GM06990 (cell line): ENCODE data around the gene GOLT1A.
A peak's percentile ranks its signal among the peaks of the same experiment; 100 is the strongest.

ENCODE experiments used
- DNase-seq: peaks from one replicate; pipeline ENCODE4 v3.0.0-alpha.2; 2011; ENCODE audit not compliant: insufficient read length; ENCODE audit errors: extremely low read depth
- H3K27me3 ChIP-seq: replicated peaks from 2 replicates; pipeline ENCODE4 v1.6.0; 2011; ENCODE audit warnings: low read length; ENCODE audit not compliant: control insufficient read depth, insufficient read depth
- H3K36me3 ChIP-seq: 2 replicates; pipeline ENCODE4 v1.5.1; 2011; ENCODE audit warnings: low read length; ENCODE audit not compliant: control insufficient read depth, insufficient read depth
- H3K4me3 ChIP-seq: replicated peaks from 2 replicates; pipeline ENCODE4 v1.5.1; 2011; ENCODE audit warnings: low read depth, mild to moderate bottlenecking, control low read depth, low read length
- CTCF ChIP-seq: IDR thresholded peaks from 2 replicates; pipeline ENCODE4 v1.5.1; 2011; ENCODE audit warnings: low read length, control low read depth, mild to moderate bottlenecking, inconsistent platforms; ENCODE audit not compliant: insufficient read depth, poor library complexity, severe bottlenecking

Gene GOLT1A

GRCh38 chr1:204167730-204168129, 46.1 kb downstream of the GOLT1A start:
- DNase-seq: no peak
- TF ChIP-seq CTCF: no peak

GRCh38 chr1:204166219-204166618, 47.6 kb downstream of the GOLT1A start, which contains the start of gene REN:
Gene REN, minus strand, starts transcription at chr1:204166337. Its CDS starts 44 bp downstream, at chr1:204166293.
- no peak for TF ChIP-seq CTCF
- Histone ChIP-seq H3K4me3 (no peak within 1 kb of the TSS), H3K27me3 (no peaks in the 10 kb centered on the region; the same call in none of the 2 replicates), H3K36me3 (no peaks in the 10 kb centered on the region)
- DNase-seq: no peak

More at GRCh38 chr1:204167730-204168129, 46.1 kb downstream of the GOLT1A start:
- no peak overlapping the region for H3K4me3 ChIP-seq
- no peaks in the 10 kb centered on the region for H3K36me3 ChIP-seq
- no peaks in the 10 kb centered on the region; the same call in 1 of the 2 replicates for H3K27me3 ChIP-seq

- peak; percentile 51 for DNase-seq
- no peaks in the 10 kb centered on the region for H3K36me3 ChIP-seq
- H3K4me3 ChIP-seq: no peak overlapping the region
- no peaks in the 10 kb centered on the region; the same call in none of the 2 replicates for H3K27me3 ChIP-seq
- peak; percentile 99 for TF ChIP-seq CTCF
Observed at GRCh38 chr1:204162494-204163074, 51.2 kb downstream of the GOLT1A start.

- DNase-seq: no peak
- TF ChIP-seq CTCF: no peak
- Histone ChIP-seq H3K27me3 (no peaks in the 10 kb centered on the region; the same call in none of the 2 replicates), H3K36me3 (no peaks in the 10 kb centered on the region), H3K4me3 (no peak overlapping the region)
Observed at GRCh38 chr1:204161609-204162493, 51.9 kb downstream of the GOLT1A start.

GRCh38 chr1:204157962-204158361, 55.8 kb downstream of the GOLT1A start:
- no peak overlapping the region for H3K4me3 ChIP-seq
- no peaks in the 10 kb centered on the region; the same call in 1 of the 2 replicates for H3K27me3 ChIP-seq
- TF ChIP-seq CTCF: no peak
- no peak for DNase-seq
- no peaks in the 10 kb centered on the region for H3K36me3 ChIP-seq
